ENCODE data around the gene MIPOL1.
"Not testable (repeated sequence)": the region's sequence is repeated elsewhere in the genome, so short reads cannot be mapped to it uniquely, and the experiment has no call there.

MIPOL1 gene

DNA sequence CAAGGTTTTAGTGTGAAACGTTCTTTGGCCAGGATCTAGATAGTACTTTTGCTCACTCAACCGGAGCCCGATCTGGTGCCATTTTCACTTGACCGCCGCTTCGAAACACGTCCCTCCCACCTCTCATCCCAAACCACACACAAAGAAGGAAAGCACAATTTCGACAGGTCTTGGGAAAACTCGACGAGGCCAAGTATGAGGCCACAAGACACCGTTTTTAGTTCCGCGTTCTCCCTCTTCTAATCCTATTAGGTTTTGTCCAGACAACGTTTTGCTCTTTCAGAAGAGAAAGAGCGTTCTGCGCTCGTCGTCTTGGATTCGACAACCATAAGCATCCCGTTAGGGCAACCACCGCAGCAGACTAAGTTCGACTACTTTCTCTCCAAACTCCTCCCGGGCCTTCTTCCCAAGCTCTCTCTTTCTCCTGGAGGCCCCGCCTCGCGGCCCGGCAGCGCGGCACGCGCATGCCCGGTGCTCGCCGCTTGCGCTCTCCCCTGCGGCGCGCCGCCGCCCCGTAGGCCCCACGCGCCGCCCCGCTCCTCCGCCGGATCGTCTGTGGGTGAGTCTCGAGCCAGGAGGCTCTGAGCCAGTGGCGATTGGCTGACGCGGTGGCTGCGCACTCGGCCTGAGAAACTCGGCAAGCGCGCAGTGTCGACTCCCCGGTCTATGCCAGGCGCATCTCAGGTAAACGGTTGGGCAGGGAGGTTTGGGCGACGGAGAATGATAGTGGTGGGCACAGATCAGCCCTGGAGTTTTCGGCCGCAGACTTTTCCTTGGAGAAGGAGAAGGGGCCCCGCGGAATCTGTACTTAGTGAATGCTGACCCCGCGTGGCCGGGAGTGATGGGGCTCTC lies at the start of gene MIPOL1:
TSS of gene MIPOL1 (plus strand) at position 517 of the 852 bp plus-strand sequence. CDS start 49,952 bp downstream, outside the sequence.
- DNase-seq (ENCODE audit: low read depth in 2 of 2): peak; percentile 5 to 9

DNA sequence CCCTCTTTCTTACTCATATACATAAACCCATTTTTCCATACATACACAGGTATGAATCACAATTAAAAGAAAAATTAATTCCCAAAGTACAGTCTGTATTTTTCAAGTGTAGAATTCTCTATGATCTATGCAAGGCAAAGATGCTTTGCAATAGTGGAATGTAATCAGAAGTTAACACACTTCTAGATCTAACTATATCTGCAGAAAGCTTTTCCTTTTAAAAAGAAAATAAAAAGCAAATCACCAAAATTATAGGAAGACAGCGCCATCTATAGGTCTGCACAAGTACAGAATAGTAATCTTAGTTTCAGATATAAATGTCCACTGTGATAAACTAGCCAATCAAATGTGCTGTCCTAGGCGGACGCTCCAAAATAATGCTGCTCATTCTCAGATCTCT lies 47.3 kb upstream of the MIPOL1 start:
- DNase-seq (ENCODE audit: low read depth in 2 of 2): no peak

GRCh38 chr14:37153005-37153404 lies 44.7 kb upstream of the MIPOL1 start:
- no peak for DNase-seq (ENCODE audit: low read depth in 2 of 2)

DNA sequence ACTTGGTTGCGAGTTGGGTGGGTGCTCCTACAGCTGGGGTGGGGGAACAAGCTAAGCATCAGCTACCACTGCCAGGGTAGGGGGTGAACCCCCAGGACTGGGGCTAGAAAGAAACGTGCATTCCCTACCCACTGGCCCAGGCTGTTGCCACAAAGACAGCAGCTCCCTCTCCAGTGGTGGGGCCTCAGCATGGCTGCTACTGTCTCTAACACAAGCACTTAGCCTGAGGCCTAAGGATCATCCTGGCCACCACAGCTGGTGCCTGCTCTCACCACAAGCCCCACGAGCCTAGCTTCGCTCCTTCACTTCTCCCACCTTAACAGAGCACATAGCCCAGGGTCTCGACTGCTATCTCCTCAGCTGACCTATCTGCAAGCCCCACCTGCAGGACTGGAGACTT lies 44.3 kb upstream of the MIPOL1 start:
- no peak for DNase-seq (ENCODE audit: low read depth in 2 of 2)

DNA sequence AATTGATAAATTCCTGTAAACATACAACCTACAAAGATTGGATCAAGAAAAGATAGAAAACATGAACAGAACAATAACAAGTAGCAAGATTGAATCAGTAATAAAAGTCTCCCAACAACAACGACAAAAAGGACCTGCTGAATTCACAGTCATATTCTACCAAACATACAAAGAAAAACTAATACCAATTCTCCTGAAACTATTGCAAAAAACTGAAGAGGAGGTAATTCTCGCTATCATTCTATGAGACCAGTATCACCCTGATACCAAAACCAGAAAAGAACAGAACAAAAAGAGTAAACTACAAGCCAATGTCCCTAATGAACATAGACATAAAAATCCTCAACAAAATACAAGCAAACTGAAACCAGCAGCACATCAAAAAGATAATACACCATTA lies 39.8 kb upstream of the MIPOL1 start:
- no peak for DNase-seq (ENCODE audit: low read depth in 2 of 2)

- DNase-seq (ENCODE audit: low read depth in 2 of 2): not testable (repeated sequence)
These were observed 35.4 kb upstream of the MIPOL1 start for GRCh38 chr14:37162307-37162706.

- no peak for DNase-seq (ENCODE audit: low read depth in 2 of 2)
These were observed 31.9 kb upstream of the MIPOL1 start for GRCh38 chr14:37165794-37166193.

DNA sequence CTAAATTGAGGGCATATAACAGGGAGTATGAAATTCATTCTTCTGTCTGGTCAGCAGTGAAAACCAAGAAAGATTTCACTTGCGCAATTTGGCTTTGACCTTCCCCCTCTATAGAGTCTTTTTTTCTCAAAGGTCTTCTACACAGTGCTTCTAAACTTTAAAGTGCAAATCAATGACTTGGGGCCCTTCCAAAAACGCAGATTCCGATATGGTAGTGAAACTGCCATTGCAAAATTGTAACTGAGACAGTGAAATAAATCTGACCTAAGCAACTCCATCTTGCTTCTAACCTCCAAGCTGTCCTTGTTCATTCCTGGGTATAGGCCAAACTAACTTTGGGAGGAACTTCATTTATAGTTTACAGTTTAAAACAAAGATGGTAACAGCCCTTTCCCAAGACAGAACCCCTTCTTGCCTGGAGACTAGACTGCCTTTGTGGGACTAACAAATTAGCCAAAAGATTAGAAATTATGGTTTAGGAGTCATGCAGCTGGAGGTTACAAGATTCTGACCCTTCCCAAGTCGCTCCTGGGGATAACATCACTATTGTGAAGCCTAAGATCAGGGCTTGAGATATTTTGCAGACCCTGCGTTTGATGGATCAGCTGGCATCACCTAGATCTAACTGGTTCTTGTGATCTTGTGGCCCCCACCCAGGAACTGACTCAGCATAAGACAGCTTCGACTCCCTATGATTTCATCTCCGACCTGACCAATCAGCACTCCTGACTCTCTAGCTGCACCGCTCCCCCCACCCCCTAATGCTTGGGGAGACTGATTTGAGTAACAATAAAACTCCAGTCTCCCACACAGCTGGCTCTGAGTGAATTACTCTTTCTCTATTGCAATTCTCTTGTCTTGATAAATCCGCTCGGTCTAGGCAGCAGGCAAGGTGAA lies 30.3 kb upstream of the MIPOL1 start:
- no peak for DNase-seq (ENCODE audit: low read depth in 2 of 2)

- no peak for DNase-seq (ENCODE audit: low read depth in 2 of 2)
These were observed 29.0 kb upstream of the MIPOL1 start for GRCh38 chr14:37168721-37169120.

- no peak for DNase-seq (ENCODE audit: low read depth in 2 of 2)
These were observed 27.5 kb upstream of the MIPOL1 start for GRCh38 chr14:37170237-37170636.

- DNase-seq (ENCODE audit: low read depth in 2 of 2): no peak
These were observed 26.7 kb upstream of the MIPOL1 start for GRCh38 chr14:37170993-37171392.

GRCh38 chr14:37171678-37172023 lies 26.1 kb upstream of the MIPOL1 start:
- DNase-seq (ENCODE audit: low read depth in 2 of 2): no peak

DNA sequence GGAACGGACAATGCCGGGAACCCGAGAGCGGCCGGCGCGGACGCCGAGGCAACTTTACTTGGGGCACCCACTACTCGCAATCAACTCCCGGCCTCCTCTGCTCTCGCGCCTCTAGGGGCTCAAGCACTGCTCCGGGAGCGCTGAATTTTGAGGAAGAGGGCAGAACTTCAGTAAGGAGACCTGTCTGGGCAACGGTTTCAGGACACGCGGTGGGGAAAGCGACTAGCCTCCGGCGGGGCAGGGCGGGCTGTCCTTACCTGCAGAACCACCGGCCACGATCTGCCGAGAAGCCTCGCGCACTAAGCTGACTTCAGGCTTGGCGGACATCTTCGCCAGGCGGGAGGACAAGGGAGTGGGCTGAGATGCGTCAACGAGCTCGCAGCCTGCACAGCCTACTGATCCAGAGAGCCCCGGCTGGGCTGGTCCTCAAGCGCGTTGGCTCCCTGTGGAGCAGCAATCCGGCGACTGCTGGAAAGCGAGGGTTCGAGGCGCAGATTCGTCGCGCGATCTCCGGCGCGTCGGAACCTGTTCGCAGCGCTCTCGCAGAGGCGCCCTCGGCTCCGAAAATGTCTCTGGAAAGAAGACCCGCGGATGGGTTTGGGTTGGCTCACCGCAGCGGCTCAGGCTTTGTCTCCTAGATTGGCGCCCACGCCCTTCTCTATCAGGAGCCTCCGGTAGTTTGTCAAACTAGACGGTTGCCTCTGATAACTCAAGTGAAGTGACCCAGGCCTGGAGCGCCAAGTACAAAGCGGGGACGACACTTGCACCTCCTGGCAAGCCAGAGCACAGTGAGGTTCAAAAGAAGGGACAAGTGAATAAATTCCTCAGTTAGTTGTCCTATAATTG lies 25.5 kb upstream of the MIPOL1 start, which contains the start of gene SLC25A21:
TSS of gene SLC25A21 (minus strand) at position 583 of the 846 bp plus-strand sequence.
- peak in 1 of 2 donors; percentile 0 for DNase-seq (ENCODE audit: low read depth in 2 of 2)

DNA sequence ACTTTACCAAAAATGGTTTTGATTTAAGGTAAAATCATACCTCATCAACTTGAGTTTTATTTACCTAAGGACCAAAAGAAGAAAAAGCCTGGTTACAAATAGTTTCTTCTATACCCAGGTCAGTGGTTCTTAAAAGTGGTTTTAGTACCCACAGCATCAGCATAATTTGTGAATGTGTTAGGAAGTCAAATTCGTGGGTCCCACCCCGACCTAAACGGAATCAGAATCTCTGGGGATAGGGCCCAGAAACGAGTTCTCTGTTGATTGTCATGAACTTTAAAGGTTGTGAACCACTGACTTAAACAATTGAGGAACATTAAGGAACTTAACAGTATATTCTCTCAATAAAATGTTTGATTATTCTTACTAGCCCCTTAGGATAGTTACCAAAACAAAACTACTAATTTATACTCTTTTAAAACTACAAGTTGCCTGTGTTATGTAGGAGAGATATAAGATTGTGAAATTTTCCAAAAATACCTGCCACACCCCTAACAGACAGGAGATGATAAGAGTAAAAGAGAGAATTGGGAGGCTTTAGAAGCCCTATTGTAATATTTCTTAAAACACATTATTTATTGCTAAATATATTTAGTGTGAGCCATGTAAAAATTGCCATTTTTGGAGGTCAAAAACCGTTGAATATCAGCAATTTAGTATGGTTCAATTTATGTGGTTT lies 24.7 kb upstream of the MIPOL1 start:
- DNase-seq (ENCODE audit: low read depth in 2 of 2): no peak

- DNase-seq (ENCODE audit: low read depth in 2 of 2): no peak
These were observed 17.7 kb upstream of the MIPOL1 start for GRCh38 chr14:37179896-37180502.

- DNase-seq (ENCODE audit: low read depth in 2 of 2): not testable (repeated sequence)
These were observed 16.9 kb upstream of the MIPOL1 start for GRCh38 chr14:37180886-37181285.

DNA sequence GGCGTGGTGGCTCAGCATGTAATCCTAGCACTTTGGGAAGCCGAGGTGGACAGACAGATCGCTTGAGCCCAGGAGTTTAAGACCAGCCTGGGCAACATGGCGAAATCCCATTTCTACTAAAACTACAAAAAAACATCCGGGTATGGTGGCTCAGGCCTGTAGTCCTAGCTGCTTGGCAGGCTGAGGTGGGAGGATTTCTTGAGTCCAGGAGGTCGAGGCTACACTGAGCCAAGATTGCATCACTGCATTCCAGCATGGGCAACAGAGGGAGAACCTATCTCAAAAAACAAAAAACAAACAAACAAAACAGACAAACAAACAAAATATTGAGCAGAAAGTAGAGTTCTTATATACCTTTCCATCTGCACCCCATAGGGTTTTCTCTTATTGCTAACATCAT lies 16.3 kb upstream of the MIPOL1 start:
- DNase-seq (ENCODE audit: low read depth in 2 of 2): no peak

DNA sequence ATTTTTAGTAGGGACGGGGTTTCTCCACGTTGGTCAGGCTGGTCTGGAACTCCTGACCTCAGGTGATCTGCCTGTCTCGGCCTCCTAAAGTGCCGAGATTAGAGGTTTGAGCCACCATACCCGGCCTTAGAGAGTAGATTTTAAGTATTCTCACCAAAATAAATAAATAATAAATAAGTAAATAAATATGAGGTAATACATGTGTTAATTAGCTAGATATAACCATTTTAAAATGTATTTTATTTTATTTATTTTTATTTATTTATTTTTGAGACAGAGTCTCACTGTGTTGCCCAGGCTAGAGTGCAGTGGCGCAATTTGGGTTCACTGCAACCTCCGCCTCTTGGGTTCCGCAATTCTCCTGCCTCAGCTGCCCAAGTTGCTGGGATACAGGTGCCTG lies 13.2 kb upstream of the MIPOL1 start:
- not testable (repeated sequence) for DNase-seq (ENCODE audit: low read depth in 2 of 2)

DNA sequence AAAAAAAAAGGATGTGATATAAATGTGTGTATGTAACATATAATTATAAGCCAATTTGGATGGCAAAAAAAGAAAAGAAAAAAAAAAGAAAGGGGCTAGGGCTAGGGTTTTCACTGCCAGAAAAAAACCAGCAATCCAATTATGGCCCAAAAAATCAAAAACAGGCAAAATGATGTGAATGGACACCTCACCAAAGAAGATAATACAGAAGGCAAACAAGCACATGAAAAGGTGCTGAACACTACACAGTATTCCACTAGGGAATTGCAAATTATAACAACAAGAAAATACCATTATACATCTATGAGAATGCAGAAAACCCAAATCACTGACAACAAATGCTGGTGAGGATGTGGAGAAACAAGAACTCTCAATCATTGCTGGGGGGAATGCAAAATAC lies 12.1 kb upstream of the MIPOL1 start:
- no peak for DNase-seq (ENCODE audit: low read depth in 2 of 2)

DNA sequence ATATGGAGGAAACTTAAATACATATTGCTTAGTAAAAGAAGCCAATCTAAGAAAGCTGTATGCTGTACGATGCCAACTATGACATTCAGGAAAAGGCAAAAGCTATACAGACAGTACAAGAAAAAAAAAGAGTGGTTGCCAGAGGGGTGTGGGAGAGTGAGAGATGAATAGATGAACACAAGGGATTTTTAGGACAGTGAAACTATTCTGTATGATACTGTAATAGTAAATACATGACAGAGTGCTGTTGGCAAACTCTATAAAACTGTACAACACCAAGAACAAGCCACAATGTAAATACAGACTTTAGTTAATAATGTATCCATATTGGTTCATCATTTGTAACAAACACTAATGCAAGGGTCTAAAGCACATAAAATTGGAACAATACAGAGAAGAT lies 10.9 kb upstream of the MIPOL1 start:
- no peak for DNase-seq (ENCODE audit: low read depth in 2 of 2)

DNA sequence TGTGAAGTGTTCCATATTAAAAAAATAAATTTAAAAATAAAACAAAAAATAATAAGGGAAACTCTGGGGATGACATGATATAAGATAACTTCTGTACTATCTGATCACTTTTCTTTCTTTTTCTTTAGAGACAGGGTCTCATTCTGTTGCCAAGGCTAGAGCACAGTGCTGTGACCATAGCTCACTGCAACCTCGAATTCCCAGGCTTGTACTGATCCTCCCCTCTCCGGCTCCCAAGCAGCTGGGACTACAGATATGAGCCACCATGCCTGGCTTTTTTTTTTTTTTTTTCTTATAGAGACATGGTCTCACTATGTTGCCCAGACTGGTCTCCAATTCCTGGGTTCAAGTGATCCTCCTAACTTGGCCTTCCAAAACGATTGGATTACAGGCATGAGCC lies 10.4 kb upstream of the MIPOL1 start:
- no peak for DNase-seq (ENCODE audit: low read depth in 2 of 2)
